Neuronal stem cell (in vitro differentiated cells): ENCODE measurements around the gene TGM2.

Experiments
- DNase-seq: peaks from one replicate; pipeline ENCODE4 v3.0.0-alpha.2; 2013; ENCODE audit warnings: low spot score
- H2AFZ ChIP-seq: one replicate; pipeline ENCODE4 v1.6.1; 2013; ENCODE audit warnings: mild to moderate bottlenecking, low read length, inconsistent platforms
- H2AK5ac ChIP-seq: 2 replicates; pipeline ENCODE4 v1.6.1; 2013; ENCODE audit warnings: low read depth, mild to moderate bottlenecking, inconsistent platforms, low read length, moderate library complexity, mixed read lengths
- H2BK120ac ChIP-seq: 2 replicates; pipeline ENCODE4 v1.6.1; 2013; ENCODE audit warnings: low read depth, mild to moderate bottlenecking, inconsistent platforms, low read length, moderate library complexity, mixed read lengths
- H2BK12ac ChIP-seq: one replicate; pipeline ENCODE4 v1.6.1; 2013; ENCODE audit warnings: low read length, inconsistent platforms
- H2BK15ac ChIP-seq: 2 replicates; pipeline ENCODE4 v1.6.1; 2013; ENCODE audit warnings: mild to moderate bottlenecking, low read length, inconsistent platforms, mixed read lengths
- H2BK5ac ChIP-seq: one replicate; pipeline ENCODE4 v1.6.1; 2013; ENCODE audit warnings: inconsistent platforms, mild to moderate bottlenecking, low read length, moderate library complexity
- H3K14ac ChIP-seq: one replicate; pipeline ENCODE4 v1.6.1; 2013; ENCODE audit warnings: low read length, inconsistent platforms
- H3K18ac ChIP-seq: 2 replicates; pipeline ENCODE4 v1.6.1; 2013; ENCODE audit warnings: low read length, inconsistent platforms
- H3K23ac ChIP-seq: 2 replicates; pipeline ENCODE4 v1.6.1; 2013; ENCODE audit warnings: low read depth, mild to moderate bottlenecking, mixed read lengths, low read length, inconsistent platforms; ENCODE audit not compliant: poor library complexity
- H3K27ac ChIP-seq: replicated peaks from 3 replicates; pipeline ENCODE4 v1.5.1; 2013; ENCODE audit warnings: low read length, inconsistent platforms
- H3K27me3 ChIP-seq, 3 experiments: 2 replicates each; pipeline ENCODE4 v1.6.1; 2013; ENCODE audit warnings: low read length in 3 of 3, mild to moderate bottlenecking in 2 of 3, inconsistent platforms in 1 of 3, low read depth in 1 of 3, mixed read lengths in 1 of 3, moderate library complexity in 1 of 3; ENCODE audit not compliant: control insufficient read depth in 3 of 3, insufficient read depth in 3 of 3
- H3K36me3 ChIP-seq, 2 donors: replicated peaks in 1 of 2; 2 replicates each; pipeline ENCODE4 v1.6.1; 2013; ENCODE audit warnings: low read length in 2 of 2; ENCODE audit not compliant: control insufficient read depth in 2 of 2, insufficient read depth in 2 of 2
- H3K4ac ChIP-seq: 2 replicates; pipeline ENCODE4 v1.6.1; 2013; ENCODE audit warnings: inconsistent platforms, mild to moderate bottlenecking, low read length, moderate library complexity
- H3K4me1 ChIP-seq, 2 donors: 1 replicate in 1 of 2; 2 replicates in 1 of 2; pipeline ENCODE4 v1.6.1; 2013; ENCODE audit warnings: low read length in 2 of 2, low read depth in 1 of 2; ENCODE audit not compliant: control insufficient read depth in 2 of 2, insufficient read depth in 1 of 2
- H3K4me2 ChIP-seq: one replicate; pipeline ENCODE4 v1.6.1; 2013; ENCODE audit warnings: mild to moderate bottlenecking, low read length, inconsistent platforms; ENCODE audit not compliant: insufficient read depth, poor library complexity, severe bottlenecking
- H3K4me3 ChIP-seq, 2 donors: 2 replicates each; pipeline ENCODE4 v1.5.1; 2013; ENCODE audit warnings: low read length in 2 of 2, mild to moderate bottlenecking in 2 of 2, inconsistent platforms in 1 of 2, moderate library complexity in 1 of 2
- H3K79me1 ChIP-seq: one replicate; pipeline ENCODE4 v1.6.1; 2013; ENCODE audit warnings: low read depth, mild to moderate bottlenecking, inconsistent platforms, low read length, moderate library complexity
- H3K9ac ChIP-seq: one replicate; pipeline ENCODE4 v1.6.1; 2013; ENCODE audit warnings: mild to moderate bottlenecking, low read depth, low read length, inconsistent platforms; ENCODE audit not compliant: poor library complexity
- H3K9me3 ChIP-seq, 2 donors: replicated peaks in 1 of 2; 2 replicates each; pipeline versions ENCODE3 to v1.6.1; 2013; ENCODE audit warnings: low read length in 2 of 2, mild to moderate bottlenecking in 2 of 2, inconsistent platforms in 1 of 2, low read depth in 1 of 2, mixed read lengths in 1 of 2, moderate library complexity in 1 of 2; ENCODE audit not compliant: control insufficient read depth in 2 of 2, insufficient read depth in 1 of 2
- H4K8ac ChIP-seq: one replicate; pipeline ENCODE4 v1.6.1; 2013; ENCODE audit warnings: low read depth, mild to moderate bottlenecking, inconsistent platforms, low read length, moderate library complexity
- H4K91ac ChIP-seq: one replicate; pipeline ENCODE4 v1.6.1; 2013; ENCODE audit warnings: low read length, low read depth, mild to moderate bottlenecking, inconsistent platforms; ENCODE audit not compliant: poor library complexity
- WGBS, 2 donors: extraction: QIAGEN DNeasy Blood & Tissue Kit; methylation state at CpG; one replicate each; pipeline ENCODE4 v1.1.7; 2013; ENCODE audit warnings: missing lambda C conversion rate in 2 of 2, mixed read lengths in 1 of 2; ENCODE audit not compliant: insufficient read length in 2 of 2, insufficient replicate concordance in 1 of 2; ENCODE audit errors: extremely low coverage in 2 of 2; 5-methylcytosine and 5-hydroxymethylcytosine counted together

TGM2 gene

GRCh38 chr20:38152621-38153221 lies 12.3 kb downstream of the TGM2 start:
- Histone ChIP-seq H3K18ac (peak overlapping the region; percentile 79), H2BK15ac (peak overlapping the region; percentile 25), H3K27ac (no peak overlapping the region), H3K4me3 (no peak overlapping the region), H2AFZ (peak overlapping the region; percentile 61), H3K4me2 (no peak overlapping the region), H3K9me3 (no peaks in the 10 kb centered on the region), H3K27me3 (peaks cover 0 to 3% (median 0%) of the 10 kb centered on the region in 3 experiments), H3K14ac (no peak overlapping the region), H4K91ac (no peak overlapping the region), H3K9ac (no peak overlapping the region), H2BK12ac (no peak overlapping the region), H3K4me1 (peaks cover 4 to 11% of the 10 kb centered on the region in 2 donors), H2AK5ac (peak overlapping the region; percentile 60), H2BK5ac (peak overlapping the region; percentile 19), H3K4ac (no peak overlapping the region), H3K79me1 (no peaks in the 10 kb centered on the region), H4K8ac (no peak overlapping the region), H2BK120ac (no peak overlapping the region), H3K36me3 (no peaks in the 10 kb centered on the region), H3K23ac (no peak overlapping the region)
- no CpG with 5 or more reads among the region's 22 CpGs for WGBS, 2 donors
- no peak for DNase-seq

GRCh38 chr20:38152175-38152620 lies 12.9 kb downstream of the TGM2 start:
- H2AK5ac ChIP-seq = peak overlapping the region; percentile 60
- H2AFZ ChIP-seq = peak overlapping the region; percentile 61
- no peaks in the 10 kb centered on the region for H3K79me1 ChIP-seq
- peaks cover 4 to 11% of the 10 kb centered on the region in 2 donors for H3K4me1 ChIP-seq
- no peak overlapping the region for H2BK12ac ChIP-seq
- H3K9ac ChIP-seq = no peak overlapping the region
- DNase-seq = no peak
- peak overlapping the region; percentile 19 for H2BK5ac ChIP-seq
- no peak overlapping the region for H3K4ac ChIP-seq
- no peak overlapping the region for H3K4me2 ChIP-seq
- peak overlapping the region; percentile 79 for H3K18ac ChIP-seq
- WGBS, 2 donors = no CpG with 5 or more reads among the region's 7 CpGs
- H3K4me3 ChIP-seq = no peak overlapping the region
- H2BK15ac ChIP-seq = peak overlapping the region; percentile 25
- H3K27me3 ChIP-seq = peaks cover 0 to 3% (median 0%) of the 10 kb centered on the region in 3 experiments
- H3K36me3 ChIP-seq = no peaks in the 10 kb centered on the region
- no peak overlapping the region for H3K23ac ChIP-seq
- H4K91ac ChIP-seq = no peak overlapping the region
- H3K9me3 ChIP-seq = no peaks in the 10 kb centered on the region
- no peak overlapping the region for H2BK120ac ChIP-seq
- no peak overlapping the region for H3K27ac ChIP-seq
- no peak overlapping the region for H4K8ac ChIP-seq
- no peak overlapping the region for H3K14ac ChIP-seq

GRCh38 chr20:38151455-38151854 lies 13.6 kb downstream of the TGM2 start:
- H3K14ac ChIP-seq = no peak overlapping the region
- no peak overlapping the region for H2AK5ac ChIP-seq
- no peaks in the 10 kb centered on the region for H3K9me3 ChIP-seq
- H3K4me3 ChIP-seq = no peak overlapping the region
- no peak overlapping the region for H2BK120ac ChIP-seq
- H2BK15ac ChIP-seq = no peak overlapping the region
- no peaks in the 10 kb centered on the region for H3K36me3 ChIP-seq
- H3K4ac ChIP-seq = no peak overlapping the region
- H2BK12ac ChIP-seq = no peak overlapping the region
- no CpG with 5 or more reads among the region's 3 CpGs for WGBS, 2 donors
- DNase-seq = no peak
- H3K4me1 ChIP-seq = peaks cover 4 to 11% of the 10 kb centered on the region in 2 donors
- no peak overlapping the region for H4K91ac ChIP-seq
- H3K79me1 ChIP-seq = no peaks in the 10 kb centered on the region
- H3K27me3 ChIP-seq = peaks cover 0 to 3% (median 0%) of the 10 kb centered on the region in 3 experiments
- no peak overlapping the region for H3K23ac ChIP-seq
- H3K18ac ChIP-seq = no peak overlapping the region
- H3K27ac ChIP-seq = no peak overlapping the region
- H3K4me2 ChIP-seq = no peak overlapping the region
- H4K8ac ChIP-seq = no peak overlapping the region
- H3K9ac ChIP-seq = no peak overlapping the region
- no peak overlapping the region for H2BK5ac ChIP-seq
- H2AFZ ChIP-seq = no peak overlapping the region

- H3K9ac ChIP-seq = no peak overlapping the region
- peak overlapping the region; percentile 76 for H2BK15ac ChIP-seq
- peak overlapping the region; percentile 44 for H2AK5ac ChIP-seq
- no peak overlapping the region for H2BK12ac ChIP-seq
- no peak overlapping the region for H3K4ac ChIP-seq
- H3K14ac ChIP-seq = no peak overlapping the region
- H3K18ac ChIP-seq = no peak overlapping the region
- WGBS, 2 donors = no CpG with 5 or more reads among the region's 8 CpGs
- H3K4me3 ChIP-seq = no peak overlapping the region
- H3K4me2 ChIP-seq = no peak overlapping the region
- no peak for DNase-seq
- no peaks in the 10 kb centered on the region for H3K27me3 ChIP-seq
- no peaks in the 10 kb centered on the region for H3K79me1 ChIP-seq
- peak overlapping the region; percentile 18 for H3K23ac ChIP-seq
- H4K8ac ChIP-seq = no peak overlapping the region
- no peaks in the 10 kb centered on the region for H3K9me3 ChIP-seq
- no peak overlapping the region for H2AFZ ChIP-seq
- H3K4me1 ChIP-seq = peaks cover 4 to 11% of the 10 kb centered on the region in 2 donors
- no peak overlapping the region for H2BK5ac ChIP-seq
- peak overlapping the region; percentile 14 for H4K91ac ChIP-seq
- H2BK120ac ChIP-seq = no peak overlapping the region
- H3K36me3 ChIP-seq = no peaks in the 10 kb centered on the region
- H3K27ac ChIP-seq = no peak overlapping the region
Measured at GRCh38 chr20:38150335-38151170, 14.5 kb downstream of the TGM2 start.
